HepG2 (cell line): ENCODE measurements around the gene ARHGDIA. TPM values are rescaled to one million over a fixed set of nuclear protein-coding genes. Genes with fewer than 3 reads are reported as not detected.
A peak's percentile ranks its signal among the peaks of the same experiment; 100 is the strongest.

Experiments used
- ARNT2 ChIP-seq: sonication (generic); formaldehyde crosslinking; IDR thresholded peaks from 2 replicates; pipeline ENCODE4 v1.8.0; 2022; ENCODE audit warnings: mild to moderate bottlenecking, low read depth, missing genetic modification reagents, moderate library complexity
- POLR2G ChIP-seq: fragments of 200-400 bp; formaldehyde crosslinking; IDR thresholded peaks from 2 replicates; pipeline ENCODE4 v1.6.1; 2018; ENCODE audit warnings: mild to moderate bottlenecking, low read depth, low read length, moderate library complexity
- ZBTB2 ChIP-seq: sonication (generic); formaldehyde crosslinking; IDR thresholded peaks from 2 replicates; pipeline ENCODE4 v1.8.0; 2022; ENCODE audit warnings: low read depth, missing genetic modification reagents
- ZFP62 ChIP-seq: sonication (generic); formaldehyde crosslinking; IDR thresholded peaks from 2 replicates; pipeline ENCODE4 v1.4.0; 2020; ENCODE audit warnings: missing genetic modification reagents
- ZMYM4 ChIP-seq: sonication (generic); formaldehyde crosslinking; IDR thresholded peaks from 2 replicates; pipeline ENCODE4 v1.8.1; 2023; ENCODE audit warnings: mild to moderate bottlenecking, missing genetic modification reagents
- ZNF142 ChIP-seq: sonication (generic); formaldehyde crosslinking; IDR thresholded peaks from 2 replicates; pipeline ENCODE4 v1.4.0; 2020; ENCODE audit warnings: missing genetic modification reagents
- ZNF234 ChIP-seq: sonication (generic); formaldehyde crosslinking; conservative IDR thresholded peaks from 2 replicates; pipeline ENCODE4 v1.5.1; 2020; ENCODE audit warnings: mild to moderate bottlenecking, missing genetic modification reagents
- ZNF550 ChIP-seq: sonication (generic); formaldehyde crosslinking; IDR thresholded peaks from 2 replicates; pipeline ENCODE4 v1.4.0; 2020; ENCODE audit warnings: mild to moderate bottlenecking, missing genetic modification reagents, borderline replicate concordance
- polyA plus RNA-seq, 8 experiments: library from polyadenylated mRNA; depleted of rRNA in 3 of 8; stranded (reverse) in 7 of 8; unstranded in 1 of 8; fragments of >200 nt; fragmentation: Illumina TruSeq in 4 of 8; extraction: Trizol in 4 of 8; gene quantifications; 2 replicates each; pipeline versions ENCODE4 v1.2.1 to v1.2.3, GENCODE V29; 2011 to 2016; ENCODE audit warnings: low read depth in 4 of 8, missing spikeins in 1 of 8, mixed read lengths in 1 of 8; ENCODE audit not compliant: insufficient read depth in 1 of 8
- total RNA-seq, 5 experiments: library from RNA; depleted of rRNA; stranded (reverse); fragments of >200 nt; fragmentation: Illumina TruSeq; extraction: Trizol; gene quantifications; 2 replicates each; pipeline ENCODE4 v1.2.3, GENCODE V29; 2016; ENCODE audit warnings: low read depth in 1 of 5
- TF ChIP-seq, protein P1 (sequence below): sonication (generic); formaldehyde crosslinking; IDR thresholded peaks from 2 replicates; pipeline ENCODE4 v1.4.0; 2020; ENCODE audit warnings: mild to moderate bottlenecking, missing genetic modification reagents
- TF ChIP-seq, protein P2 (sequence below): sonication (generic); formaldehyde crosslinking; IDR thresholded peaks from 2 replicates; pipeline ENCODE4 v1.8.0; 2022; ENCODE audit warnings: mild to moderate bottlenecking, missing genetic modification reagents, borderline replicate concordance

ARHGDIA gene
- total and polyA plus RNA-seq, 2 of the 13 experiments (the other 11 are each of a cell fraction or from before 2014, with no cell fraction given): 40.0 to 64.0 TPM

GRCh38 chr17:81859906-81860755, 11.0 kb downstream of the ARHGDIA start, which contains the start of gene P4HB (continued):
- TF ChIP-seq, protein P1, sequence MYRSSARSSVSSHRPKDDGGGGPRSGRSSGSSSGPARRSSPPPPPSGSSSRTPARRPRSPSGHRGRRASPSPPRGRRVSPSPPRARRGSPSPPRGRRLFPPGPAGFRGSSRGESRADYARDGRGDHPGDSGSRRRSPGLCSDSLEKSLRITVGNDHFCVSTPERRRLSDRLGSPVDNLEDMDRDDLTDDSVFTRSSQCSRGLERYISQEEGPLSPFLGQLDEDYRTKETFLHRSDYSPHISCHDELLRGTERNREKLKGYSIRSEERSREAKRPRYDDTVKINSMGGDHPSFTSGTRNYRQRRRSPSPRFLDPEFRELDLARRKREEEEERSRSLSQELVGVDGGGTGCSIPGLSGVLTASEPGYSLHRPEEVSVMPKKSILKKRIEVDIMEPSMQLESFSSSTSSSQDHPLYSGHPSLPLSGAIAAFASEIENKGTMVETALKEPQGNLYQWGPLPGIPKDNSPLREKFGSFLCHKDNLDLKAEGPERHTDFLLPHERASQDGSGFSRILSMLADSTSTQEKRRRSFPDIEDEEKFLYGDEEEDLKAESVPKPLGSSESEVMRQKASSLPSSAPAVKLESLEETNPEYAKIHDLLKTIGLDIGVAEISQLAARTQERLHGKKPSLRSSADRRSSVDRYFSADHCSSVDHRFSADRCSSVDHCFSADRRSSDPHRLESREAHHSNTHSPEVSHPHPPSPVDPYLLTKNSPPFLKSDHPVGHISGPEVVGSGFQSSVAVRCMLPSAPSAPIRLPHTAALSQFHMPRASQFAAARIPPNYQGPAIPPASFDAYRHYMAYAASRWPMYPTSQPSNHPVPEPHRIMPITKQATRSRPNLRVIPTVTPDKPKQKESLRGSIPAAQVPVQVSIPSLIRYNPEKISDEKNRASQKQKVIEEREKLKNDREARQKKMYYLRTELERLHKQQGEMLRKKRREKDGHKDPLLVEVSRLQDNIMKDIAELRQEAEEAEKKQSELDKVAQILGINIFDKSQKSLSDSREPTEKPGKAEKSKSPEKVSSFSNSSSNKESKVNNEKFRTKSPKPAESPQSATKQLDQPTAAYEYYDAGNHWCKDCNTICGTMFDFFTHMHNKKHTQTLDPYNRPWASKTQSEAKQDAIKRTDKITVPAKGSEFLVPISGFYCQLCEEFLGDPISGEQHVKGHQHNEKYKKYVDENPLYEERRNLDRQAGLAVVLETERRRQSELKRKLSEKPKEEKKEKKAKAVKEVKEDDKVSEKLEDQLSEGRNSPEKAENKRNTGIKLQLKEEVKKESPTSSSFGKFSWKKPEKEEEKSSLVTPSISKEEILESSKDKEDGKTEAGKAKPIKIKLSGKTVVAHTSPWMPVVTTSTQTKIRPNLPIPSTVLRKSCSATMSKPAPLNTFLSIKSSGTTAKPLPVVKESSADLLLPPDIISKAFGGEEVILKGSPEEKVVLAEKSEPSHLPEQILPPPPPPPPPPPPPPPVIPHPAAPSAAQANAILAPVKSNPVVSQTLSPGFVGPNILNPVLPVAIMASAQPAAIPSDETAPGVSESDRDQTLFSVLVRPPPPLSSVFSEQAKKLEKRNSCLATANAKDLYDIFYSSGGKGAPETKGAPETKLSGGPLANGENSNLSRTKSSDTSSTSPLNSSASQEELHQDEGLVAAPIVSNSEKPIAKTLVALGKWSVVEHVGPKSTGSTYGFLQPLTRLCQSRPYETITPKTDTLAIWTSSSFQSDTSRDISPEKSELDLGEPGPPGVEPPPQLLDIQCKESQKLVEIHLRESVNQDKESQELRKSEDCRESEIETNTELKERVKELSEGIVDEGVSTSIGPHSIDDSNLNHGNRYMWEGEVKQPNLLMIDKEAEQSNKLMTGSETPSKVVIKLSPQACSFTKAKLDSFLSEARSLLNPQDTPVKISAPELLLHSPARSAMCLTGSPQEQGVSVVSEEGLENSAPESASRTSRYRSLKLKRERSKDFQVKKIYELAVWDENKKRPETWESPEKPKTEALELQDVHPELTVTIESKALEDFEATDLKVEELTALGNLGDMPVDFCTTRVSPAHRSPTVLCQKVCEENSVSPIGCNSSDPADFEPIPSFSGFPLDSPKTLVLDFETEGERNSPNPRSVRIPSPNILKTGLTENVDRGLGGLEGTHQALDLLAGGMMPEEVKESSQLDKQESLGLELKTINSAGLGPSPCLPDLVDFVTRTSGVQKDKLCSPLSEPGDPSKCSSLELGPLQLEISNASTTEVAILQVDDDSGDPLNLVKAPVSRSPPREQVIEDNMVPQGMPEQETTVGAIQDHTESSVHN: no peak
- peak; percentile 12; the same call in 1 of the 2 replicates for TF ChIP-seq ZMYM4
- TF ChIP-seq, protein P2, sequence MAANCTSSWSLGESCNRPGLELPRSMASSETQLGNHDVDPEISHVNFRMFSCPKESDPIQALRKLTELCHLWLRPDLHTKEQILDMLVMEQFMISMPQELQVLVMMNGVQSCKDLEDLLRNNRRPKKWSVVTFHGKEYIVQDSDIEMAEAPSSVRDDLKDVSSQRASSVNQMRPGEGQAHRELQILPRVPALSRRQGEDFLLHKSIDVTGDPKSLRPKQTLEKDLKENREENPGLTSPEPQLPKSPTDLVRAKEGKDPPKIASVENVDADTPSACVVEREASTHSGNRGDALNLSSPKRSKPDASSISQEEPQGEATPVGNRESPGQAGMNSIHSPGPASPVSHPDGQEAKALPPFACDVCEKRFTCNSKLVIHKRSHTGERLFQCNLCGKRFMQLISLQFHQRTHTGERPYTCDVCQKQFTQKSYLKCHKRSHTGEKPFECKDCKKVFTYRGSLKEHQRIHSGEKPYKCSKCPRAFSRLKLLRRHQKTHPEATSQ (CRISPR knock-in tag): peak; percentile 76
- TF ChIP-seq ZFP62: peak; percentile 76; the same call in 1 of the 2 replicates
- peak; percentile 89 for TF ChIP-seq ZBTB2 (CRISPR knock-in tag)
- peak; percentile 97 for TF ChIP-seq ARNT2
- no peak for TF ChIP-seq ZNF234 (CRISPR knock-in tag)
- TF ChIP-seq ZNF142 (CRISPR knock-in tag): 0 out of 2 replicates have a peak, but pooled peaks have one; percentile 30
- TF ChIP-seq POLR2G: peak; percentile 88
- TF ChIP-seq ZNF550: peak; percentile 89; the same call in 1 of the 2 replicates
